Gastrocnemius medialis (tissue), 4 donors: ENCODE data around the gene PAGE3.

Experiments used
- POLR2A ChIP-seq, 2 donors: fragments of 450-650 bp; IDR thresholded peaks; one replicate each; pipeline ENCODE4 v1.6.1; 2017; ENCODE audit warnings: antibody characterized with exemption in 2 of 2, mild to moderate bottlenecking in 2 of 2, moderate library complexity in 2 of 2
- TF ChIP-seq, protein P1 (sequence below), 5 experiments: fragments of 450-650 bp in 3 of 5; fragments of 200-600 bp in 2 of 5; sonication (generic) in 2 of 5; IDR thresholded peaks in 4 of 5; conservative IDR thresholded peaks in 1 of 5; 1 replicate in 4 of 5; 2 replicates in 1 of 5; pipeline ENCODE4 v1.5.1; 2016 to 2019; ENCODE audit warnings: antibody characterized with exemption in 5 of 5, mild to moderate bottlenecking in 3 of 5, moderate library complexity in 3 of 5

DNA sequence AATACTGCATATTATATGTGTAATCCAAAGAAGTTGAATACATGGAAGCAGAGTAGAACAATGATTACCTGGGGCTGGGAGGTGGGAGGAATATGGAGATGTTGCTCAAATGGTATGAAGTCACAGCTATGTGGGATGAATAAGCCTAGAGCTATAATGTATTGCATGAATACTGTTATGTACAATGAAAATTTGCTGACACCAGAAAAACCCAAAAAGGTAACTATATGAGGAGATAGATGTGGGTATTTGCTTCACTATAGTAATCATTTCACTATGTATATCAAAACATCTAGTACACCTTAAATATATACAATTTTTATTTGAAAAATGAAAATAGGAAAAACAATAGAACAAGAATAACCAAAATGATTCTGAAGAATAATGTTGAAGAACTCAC is 11.2 kb downstream of the PAGE3 start:
- TF ChIP-seq POLR2A (IDR thresholded peaks at IDR 0.05): no peak
- TF ChIP-seq, protein P1, sequence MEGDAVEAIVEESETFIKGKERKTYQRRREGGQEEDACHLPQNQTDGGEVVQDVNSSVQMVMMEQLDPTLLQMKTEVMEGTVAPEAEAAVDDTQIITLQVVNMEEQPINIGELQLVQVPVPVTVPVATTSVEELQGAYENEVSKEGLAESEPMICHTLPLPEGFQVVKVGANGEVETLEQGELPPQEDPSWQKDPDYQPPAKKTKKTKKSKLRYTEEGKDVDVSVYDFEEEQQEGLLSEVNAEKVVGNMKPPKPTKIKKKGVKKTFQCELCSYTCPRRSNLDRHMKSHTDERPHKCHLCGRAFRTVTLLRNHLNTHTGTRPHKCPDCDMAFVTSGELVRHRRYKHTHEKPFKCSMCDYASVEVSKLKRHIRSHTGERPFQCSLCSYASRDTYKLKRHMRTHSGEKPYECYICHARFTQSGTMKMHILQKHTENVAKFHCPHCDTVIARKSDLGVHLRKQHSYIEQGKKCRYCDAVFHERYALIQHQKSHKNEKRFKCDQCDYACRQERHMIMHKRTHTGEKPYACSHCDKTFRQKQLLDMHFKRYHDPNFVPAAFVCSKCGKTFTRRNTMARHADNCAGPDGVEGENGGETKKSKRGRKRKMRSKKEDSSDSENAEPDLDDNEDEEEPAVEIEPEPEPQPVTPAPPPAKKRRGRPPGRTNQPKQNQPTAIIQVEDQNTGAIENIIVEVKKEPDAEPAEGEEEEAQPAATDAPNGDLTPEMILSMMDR (IDR thresholded peaks at IDR 0.05 in 4 of 5, conservative IDR thresholded peaks at IDR 0.05 in 1 of 5): no peak
